Liver (tissue), 9 donors: ENCODE data around the gene GNAO1. TPM values are rescaled to one million over a fixed set of nuclear protein-coding genes. Genes with fewer than 3 reads are reported as not detected.

Experiments
- DNase-seq: peaks from one replicate; pipeline ENCODE4 v3.0.0-alpha.2; 2017; ENCODE audit warnings: low spot score
- H3K27ac ChIP-seq, 2 donors: one replicate each; pipeline ENCODE4 v1.7.0; 2013; ENCODE audit warnings: inconsistent platforms in 2 of 2, low read length in 2 of 2, control low read depth in 1 of 2, low read depth in 1 of 2, mild to moderate bottlenecking in 1 of 2
- H3K27me3 ChIP-seq, 4 donors: one replicate each; pipeline versions ENCODE4 v1.6.1 to v1.7.0; 2013; ENCODE audit warnings: low read length in 3 of 4, inconsistent platforms in 1 of 4, mild to moderate bottlenecking in 1 of 4, moderate library complexity in 1 of 4; ENCODE audit not compliant: control insufficient read depth in 4 of 4, insufficient read depth in 4 of 4
- H3K36me3 ChIP-seq, 4 donors: one replicate each; pipeline versions ENCODE4 v1.6.1 to v1.7.0; 2013; ENCODE audit warnings: low read length in 3 of 4, mild to moderate bottlenecking in 3 of 4, low read depth in 1 of 4, moderate library complexity in 1 of 4; ENCODE audit not compliant: control insufficient read depth in 4 of 4, insufficient read depth in 3 of 4
- H3K4me1 ChIP-seq, 4 donors: one replicate each; pipeline versions ENCODE4 v1.6.1 to v1.7.0; 2013; ENCODE audit warnings: low read length in 3 of 4, mild to moderate bottlenecking in 3 of 4, moderate library complexity in 1 of 4; ENCODE audit not compliant: control insufficient read depth in 4 of 4, insufficient read depth in 4 of 4
- H3K4me3 ChIP-seq, 3 donors: one replicate each; pipeline versions ENCODE4 v1.6.1 to v1.7.0; 2013; ENCODE audit warnings: low read length in 3 of 3, control low read depth in 1 of 3, low read depth in 1 of 3, mild to moderate bottlenecking in 1 of 3
- H3K9ac ChIP-seq, 2 donors: one replicate each; pipeline ENCODE4 v1.7.0; 2013; ENCODE audit warnings: low read length in 2 of 2, mild to moderate bottlenecking in 2 of 2, moderate library complexity in 2 of 2, control low read depth in 1 of 2, low read depth in 1 of 2
- H3K9me3 ChIP-seq, 4 donors: one replicate each; pipeline versions ENCODE4 v1.6.1 to v1.7.0; 2013; ENCODE audit warnings: low read length in 3 of 4; ENCODE audit not compliant: control insufficient read depth in 4 of 4
- ATF3 ChIP-seq: IDR thresholded peaks from 2 replicates; pipeline ENCODE4 v1.6.1; 2016; ENCODE audit warnings: antibody characterized with exemption
- EGR1 ChIP-seq, 2 donors: IDR thresholded peaks; 2 replicates each; pipeline ENCODE4 v1.6.1; 2016 to 2018; ENCODE audit warnings: antibody characterized with exemption in 2 of 2, low read depth in 2 of 2
- FOXA1 ChIP-seq: IDR thresholded peaks from 2 replicates; pipeline ENCODE4 v1.6.1; 2016; ENCODE audit warnings: antibody characterized with exemption
- FOXA2 ChIP-seq: IDR thresholded peaks from 2 replicates; pipeline ENCODE4 v1.6.1; 2016; ENCODE audit warnings: antibody characterized with exemption
- GABPA ChIP-seq, 2 donors: IDR thresholded peaks in 1 of 2; conservative IDR thresholded peaks in 1 of 2; 2 replicates each; pipeline ENCODE4 v1.6.1; 2016; ENCODE audit warnings: antibody characterized with exemption in 2 of 2, mild to moderate bottlenecking in 1 of 2, moderate library complexity in 1 of 2
- HNF4A ChIP-seq, 2 donors: conservative IDR thresholded peaks; 2 replicates each; pipeline ENCODE4 v1.6.1; 2016; ENCODE audit warnings: antibody characterized with exemption in 2 of 2, mild to moderate bottlenecking in 2 of 2
- JUND ChIP-seq, 2 donors: IDR thresholded peaks; 2 replicates each; pipeline ENCODE4 v1.6.1; 2016; ENCODE audit warnings: antibody characterized with exemption in 2 of 2
- MAX ChIP-seq: IDR thresholded peaks from 2 replicates; pipeline ENCODE4 v1.6.1; 2016; ENCODE audit warnings: antibody characterized with exemption
- NR2F2 ChIP-seq: IDR thresholded peaks from 2 replicates; pipeline ENCODE4 v1.6.1; 2016; ENCODE audit warnings: antibody characterized with exemption
- RAD21 ChIP-seq, 2 donors: IDR thresholded peaks; 2 replicates each; pipeline ENCODE4 v1.6.1; 2016; ENCODE audit warnings: antibody characterized with exemption in 2 of 2, mild to moderate bottlenecking in 2 of 2
- REST ChIP-seq: IDR thresholded peaks from 2 replicates; pipeline ENCODE4 v1.6.1; 2016; ENCODE audit warnings: antibody characterized with exemption, mild to moderate bottlenecking
- RXRA ChIP-seq, 2 donors: IDR thresholded peaks; 2 replicates each; pipeline ENCODE4 v1.6.1; 2017 to 2018; ENCODE audit warnings: antibody characterized with exemption in 2 of 2, mild to moderate bottlenecking in 1 of 2
- SP1 ChIP-seq: IDR thresholded peaks from 2 replicates; pipeline ENCODE4 v1.6.1; 2018; ENCODE audit warnings: antibody characterized with exemption, mild to moderate bottlenecking
- TAF1 ChIP-seq: conservative IDR thresholded peaks from 2 replicates; pipeline ENCODE4 v1.6.1; 2016; ENCODE audit warnings: antibody characterized with exemption, mild to moderate bottlenecking
- YY1 ChIP-seq: IDR thresholded peaks from 2 replicates; pipeline ENCODE4 v1.6.1; 2016; ENCODE audit warnings: antibody characterized with exemption, mild to moderate bottlenecking
- ZBTB33 ChIP-seq: IDR thresholded peaks from 2 replicates; pipeline ENCODE4 v1.6.1; 2016; ENCODE audit warnings: antibody characterized with exemption
- WGBS: extraction: QIAGEN DNeasy Blood & Tissue Kit; methylation state at CpG from one replicate; pipeline ENCODE4 v1.1.7; 2013; 5-methylcytosine and 5-hydroxymethylcytosine counted together
- polyA plus RNA-seq, 2 donors: library from polyadenylated mRNA; stranded (reverse) in 1 of 2; unstranded in 1 of 2; fragments of 200-250 nt in 1 of 2; fragments of >200 nt in 1 of 2; fragmentation: Nextera tagmentation in 1 of 2; extraction: Ambion mirVana in 1 of 2; gene quantifications; one replicate each; pipeline versions ENCODE4 v1.2.1 to v1.2.3, GENCODE V29; 2013 to 2015
- total RNA-seq, 2 donors: library from RNA; depleted of rRNA; stranded (reverse); fragments of >200 nt; gene quantifications; one replicate each; pipeline ENCODE4 v1.2.3, GENCODE V29; 2014
- donor health status: healthy.
- donor health status: healthy.
- donor health status: healthy.
- donor health status: healthy.
- donor health status: healthy.

GNAO1 gene
- total RNA-seq (10 to 100 TPM in 1 of 2 donors, under 1 TPM in 1; 0.61 to 15.1 TPM), polyA plus RNA-seq (10 to 100 TPM in 1 of 2 donors, 1 to 10 TPM in 1; 3.2 to 10.8 TPM)

- Histone ChIP-seq H3K9ac (peak within 1 kb of the TSS; percentile 77), H3K9me3 (no peaks in the 10 kb centered on the region), H3K4me1 (peaks cover 6 to 56% (median 39%) of the 10 kb centered on the region in 4 donors), H3K27ac (peak within 1 kb of the TSS; percentile 95), H3K27me3 (no peaks in the 10 kb centered on the region), H3K36me3 (no peaks in the 10 kb centered on the region), H3K4me3 (peak within 1 kb of the TSS; percentile 52 to 91 (median 82))
- no peak for DNase-seq
- WGBS = 1% methylated on average over 91 of the region's 91 CpGs
- TF ChIP-seq RXRA (IDR thresholded peaks at IDR 0.05) = no peak
- peak; percentile 6 for TF ChIP-seq YY1
- TF ChIP-seq FOXA2 = no peak
- TF ChIP-seq GABPA (IDR thresholded peaks at IDR 0.05 in 1 of 2, conservative IDR thresholded peaks at IDR 0.05 in 1 of 2) = no peak
- peak; percentile 59 for TF ChIP-seq REST
Observed at GRCh38 chr16:56191156-56191815, at the start of gene GNAO1. Gene GNAO1, plus strand, starts transcription at chr16:56191489. Its CDS starts 747 bp downstream, at chr16:56192236.

- no peak overlapping the region for H3K9ac ChIP-seq
- no peak for DNase-seq
- H3K27me3 ChIP-seq = no peaks in the 10 kb centered on the region
- no peak overlapping the region for H3K27ac ChIP-seq
- H3K9me3 ChIP-seq = no peaks in the 10 kb centered on the region
- no peaks in the 10 kb centered on the region for H3K36me3 ChIP-seq
- H3K4me3 ChIP-seq = no peak overlapping the region
- H3K4me1 ChIP-seq = no peaks in the 10 kb centered on the region
- no peak for TF ChIP-seq MAX
- TF ChIP-seq ZBTB33 = no peak
- 88% methylated on average over 1 of the region's 1 CpG for WGBS
Observed at GRCh38 chr16:56143666-56144065, 47.6 kb upstream of the GNAO1 start.

- no peaks in the 10 kb centered on the region for H3K36me3 ChIP-seq
- no peak overlapping the region for H3K9ac ChIP-seq
- no peaks in the 10 kb centered on the region for H3K4me1 ChIP-seq
- no peak overlapping the region for H3K27ac ChIP-seq
- TF ChIP-seq JUND (IDR thresholded peaks at IDR 0.05) (no peak), GABPA (IDR thresholded peaks at IDR 0.05 in 1 of 2, conservative IDR thresholded peaks at IDR 0.05 in 1 of 2) (no peak), RAD21 (IDR thresholded peaks at IDR 0.05) (no peak), ATF3 (no peak), TAF1 (no peak), YY1 (no peak), SP1 (no peak), HNF4A (conservative IDR thresholded peaks at IDR 0.05) (no peak), NR2F2 (no peak), FOXA1 (no peak), MAX (no peak), REST (no peak), RXRA (IDR thresholded peaks at IDR 0.05) (no peak), FOXA2 (no peak), EGR1 (IDR thresholded peaks at IDR 0.05; ENCODE audit: low read depth in 2 of 2) (no peak)
- no peaks in the 10 kb centered on the region for H3K9me3 ChIP-seq
- DNase-seq = no peak
- H3K27me3 ChIP-seq = no peaks in the 10 kb centered on the region
- H3K4me3 ChIP-seq = no peak overlapping the region
- whole genome bisulfite sequencing = 86% methylated on average over 2 of the region's 2 CpGs
Observed at GRCh38 chr16:56145369-56145768, 45.9 kb upstream of the GNAO1 start.
